ENCODE measurements around the gene FBXO24. TPM values are rescaled to one million over a fixed set of nuclear protein-coding genes. Genes with fewer than 3 reads are reported as not detected.

The FBXO24 gene
- total RNA-seq, 1 experiment from 2014 or later = 0.75 TPM

DNA sequence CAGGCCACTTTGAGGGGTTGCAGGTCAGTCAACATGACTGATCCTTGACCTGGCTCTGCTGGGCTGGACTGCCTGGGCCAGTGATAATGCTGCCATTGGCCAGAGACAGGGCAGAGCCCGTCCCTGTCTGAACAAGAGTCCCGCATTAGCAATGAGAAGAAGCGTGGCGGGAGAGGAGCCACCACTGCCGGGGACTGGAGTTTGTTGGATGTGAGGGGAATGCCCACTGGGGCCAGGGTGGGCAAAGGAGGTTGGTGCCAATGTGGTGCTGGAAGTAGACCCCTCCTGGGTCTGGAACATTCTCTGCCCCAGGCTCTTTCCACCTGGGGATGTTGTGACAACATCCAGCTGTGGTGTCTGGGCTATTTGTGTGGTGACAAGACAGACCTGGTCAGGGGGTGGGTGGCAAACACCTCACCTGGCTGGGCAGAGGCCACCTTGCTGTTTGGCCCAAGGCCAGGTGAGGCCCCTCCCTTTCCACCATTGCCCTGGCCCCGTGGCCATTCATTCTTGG is 20.1 kb upstream of the FBXO24 start:
- H3K4me1 ChIP-seq (ENCODE audit: insufficient read depth, low read length, poor library complexity, severe bottlenecking) = peaks cover 14% of the 10 kb centered on the region
- no peaks in the 10 kb centered on the region for H3K27me3 ChIP-seq (replicated peaks; ENCODE audit: insufficient read depth, low read depth, low read length, poor library complexity)
- no peaks in the 10 kb centered on the region for H3K36me3 ChIP-seq (ENCODE audit: insufficient read depth, low read length, poor library complexity, severe bottlenecking)
- H3K4me3 ChIP-seq (ENCODE audit: low read depth, low read length, poor library complexity, severe bottlenecking) = no peak overlapping the region
- no peak overlapping the region for H3K27ac ChIP-seq (ENCODE audit: low read depth, low read length, poor library complexity, severe bottlenecking)
- no peaks in the 10 kb centered on the region for H3K9me3 ChIP-seq (ENCODE audit: low read depth, low read length, poor library complexity, severe bottlenecking)
- CTCF ChIA-PET = interaction anchor here (0.6 to 0.9 kb wide), 2 partner anchors 11 to 105 kb away, joined by 8 read pairs; no protein-coding TSS in a partner anchor
- BruUV-seq (replicated peaks) = no TSS peak
- TF ChIP-seq, protein P1, sequence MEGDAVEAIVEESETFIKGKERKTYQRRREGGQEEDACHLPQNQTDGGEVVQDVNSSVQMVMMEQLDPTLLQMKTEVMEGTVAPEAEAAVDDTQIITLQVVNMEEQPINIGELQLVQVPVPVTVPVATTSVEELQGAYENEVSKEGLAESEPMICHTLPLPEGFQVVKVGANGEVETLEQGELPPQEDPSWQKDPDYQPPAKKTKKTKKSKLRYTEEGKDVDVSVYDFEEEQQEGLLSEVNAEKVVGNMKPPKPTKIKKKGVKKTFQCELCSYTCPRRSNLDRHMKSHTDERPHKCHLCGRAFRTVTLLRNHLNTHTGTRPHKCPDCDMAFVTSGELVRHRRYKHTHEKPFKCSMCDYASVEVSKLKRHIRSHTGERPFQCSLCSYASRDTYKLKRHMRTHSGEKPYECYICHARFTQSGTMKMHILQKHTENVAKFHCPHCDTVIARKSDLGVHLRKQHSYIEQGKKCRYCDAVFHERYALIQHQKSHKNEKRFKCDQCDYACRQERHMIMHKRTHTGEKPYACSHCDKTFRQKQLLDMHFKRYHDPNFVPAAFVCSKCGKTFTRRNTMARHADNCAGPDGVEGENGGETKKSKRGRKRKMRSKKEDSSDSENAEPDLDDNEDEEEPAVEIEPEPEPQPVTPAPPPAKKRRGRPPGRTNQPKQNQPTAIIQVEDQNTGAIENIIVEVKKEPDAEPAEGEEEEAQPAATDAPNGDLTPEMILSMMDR (conservative IDR thresholded peaks at IDR 0.05; ENCODE audit: low read depth, low read length) = no peak
- no peak for TF ChIP-seq EZH2 (IDR thresholded peaks at IDR 0.05; ENCODE audit: borderline replicate concordance, low read depth, low read length, poor library complexity, severe bottlenecking)
- intact Hi-C loops (cut with micrococcal nuclease; ENCODE audit: unreplicated experiment) = no loop called here
- POLR2A ChIA-PET (ENCODE audit: low non-redundant PET) = no interaction called here
- DNase-seq (ENCODE audit: low spot score) = no peak

DNA sequence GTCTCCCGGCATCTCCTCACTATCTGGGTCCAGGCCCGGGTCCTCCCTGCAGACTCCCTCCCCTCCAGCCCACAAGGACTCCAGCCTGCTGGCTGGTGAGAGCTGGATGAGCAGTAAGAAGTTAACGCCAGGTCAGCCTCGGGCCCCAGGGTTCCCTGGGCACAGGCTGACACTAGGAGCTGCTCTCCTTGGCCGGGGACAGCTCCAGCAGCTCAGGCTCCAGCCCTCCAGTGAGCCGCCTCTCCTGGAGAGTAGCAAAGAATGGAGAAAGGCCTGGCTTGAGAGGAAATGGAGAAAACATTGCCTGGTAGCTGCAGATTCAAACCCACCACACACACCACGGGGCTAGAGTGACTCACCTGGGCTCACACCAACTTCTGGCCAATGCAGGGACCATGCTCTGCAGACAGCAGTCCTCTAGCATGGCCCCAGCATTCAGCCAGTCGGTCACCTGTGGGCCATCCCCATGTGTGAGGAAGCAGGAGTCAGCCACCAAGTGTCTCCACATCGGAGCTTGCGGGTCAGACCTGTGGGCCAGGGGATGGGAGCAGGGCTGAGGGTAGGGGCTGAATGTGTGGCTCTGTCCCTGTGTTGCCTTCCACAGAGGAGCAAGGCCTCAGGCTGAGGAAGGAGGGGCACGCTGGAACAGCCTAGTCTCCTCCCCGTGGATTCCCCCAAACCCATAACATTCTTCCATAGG is 18.9 kb upstream of the FBXO24 start:
- no peaks in the 10 kb centered on the region for H3K36me3 ChIP-seq (ENCODE audit: insufficient read depth, low read length, poor library complexity, severe bottlenecking)
- CTCF ChIA-PET = no interaction called here
- H3K4me3 ChIP-seq (ENCODE audit: low read depth, low read length, poor library complexity, severe bottlenecking) = no peak overlapping the region
- peaks cover 14% of the 10 kb centered on the region for H3K4me1 ChIP-seq (ENCODE audit: insufficient read depth, low read length, poor library complexity, severe bottlenecking)
- no peak for DNase-seq (ENCODE audit: low spot score)
- intact Hi-C loops (cut with micrococcal nuclease; ENCODE audit: unreplicated experiment) = no loop called here
- H3K27me3 ChIP-seq (replicated peaks; ENCODE audit: insufficient read depth, low read depth, low read length, poor library complexity) = no peaks in the 10 kb centered on the region
- no peaks in the 10 kb centered on the region for H3K9me3 ChIP-seq (ENCODE audit: low read depth, low read length, poor library complexity, severe bottlenecking)
- no TSS peak for BruUV-seq (replicated peaks)
- peak overlapping the region; percentile 21 for H3K27ac ChIP-seq (ENCODE audit: low read depth, low read length, poor library complexity, severe bottlenecking)
- TF ChIP-seq EZH2 (IDR thresholded peaks at IDR 0.05; ENCODE audit: borderline replicate concordance, low read depth, low read length, poor library complexity, severe bottlenecking) = no peak
- TF ChIP-seq, protein P1 (conservative IDR thresholded peaks at IDR 0.05; ENCODE audit: low read depth, low read length) = no peak
- POLR2A ChIA-PET (ENCODE audit: low non-redundant PET) = no interaction called here

DNA sequence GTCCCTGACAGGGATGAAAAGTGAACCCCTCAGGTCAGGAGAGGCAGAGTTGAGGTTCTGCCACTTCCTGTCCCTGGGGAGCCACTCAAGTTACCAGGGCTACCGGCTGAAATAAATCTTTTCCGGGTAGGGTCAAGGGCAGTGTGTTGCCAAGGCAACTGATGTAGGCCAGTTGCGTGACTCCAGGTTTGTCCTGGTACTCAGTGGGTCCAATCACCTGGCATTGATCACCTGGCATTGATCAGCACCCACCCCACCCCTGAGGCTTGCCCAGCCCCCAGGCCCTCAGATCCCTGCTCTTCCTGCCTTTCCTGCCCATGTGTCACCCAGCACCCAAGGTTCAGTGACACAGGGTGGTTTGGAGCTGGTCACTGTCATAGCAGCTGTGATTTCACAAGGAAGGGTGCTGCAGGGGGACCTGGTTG is 18.4 kb upstream of the FBXO24 start:
- no peaks in the 10 kb centered on the region for H3K27me3 ChIP-seq (replicated peaks; ENCODE audit: insufficient read depth, low read depth, low read length, poor library complexity)
- no peak overlapping the region for H3K4me3 ChIP-seq (ENCODE audit: low read depth, low read length, poor library complexity, severe bottlenecking)
- H3K4me1 ChIP-seq (ENCODE audit: insufficient read depth, low read length, poor library complexity, severe bottlenecking) = peaks cover 14% of the 10 kb centered on the region
- H3K9me3 ChIP-seq (ENCODE audit: low read depth, low read length, poor library complexity, severe bottlenecking) = no peaks in the 10 kb centered on the region
- H3K36me3 ChIP-seq (ENCODE audit: insufficient read depth, low read length, poor library complexity, severe bottlenecking) = no peaks in the 10 kb centered on the region
- ChIA-PET POLR2A (ENCODE audit: low non-redundant PET) (no interaction called here), CTCF (interaction anchor here (1.6 kb wide), 1 partner anchor 8 kb away, joined by 9 read pairs; no protein-coding TSS in a partner anchor)
- BruUV-seq (replicated peaks) = no TSS peak
- H3K27ac ChIP-seq (ENCODE audit: low read depth, low read length, poor library complexity, severe bottlenecking) = no peak overlapping the region
- TF ChIP-seq EZH2 (IDR thresholded peaks at IDR 0.05; ENCODE audit: borderline replicate concordance, low read depth, low read length, poor library complexity, severe bottlenecking) = no peak
- TF ChIP-seq, protein P1 (conservative IDR thresholded peaks at IDR 0.05; ENCODE audit: low read depth, low read length) = no peak
- intact Hi-C loops (cut with micrococcal nuclease; ENCODE audit: unreplicated experiment) = no loop called here
- DNase-seq (ENCODE audit: low spot score) = no peak
